Retina (tissue), 1 donor: ENCODE data around the gene STARD10.

Experiments
- DNase-seq: peaks from one replicate; pipeline ENCODE4 v3.0.0-alpha.2; 2016

Gene STARD10

DNA sequence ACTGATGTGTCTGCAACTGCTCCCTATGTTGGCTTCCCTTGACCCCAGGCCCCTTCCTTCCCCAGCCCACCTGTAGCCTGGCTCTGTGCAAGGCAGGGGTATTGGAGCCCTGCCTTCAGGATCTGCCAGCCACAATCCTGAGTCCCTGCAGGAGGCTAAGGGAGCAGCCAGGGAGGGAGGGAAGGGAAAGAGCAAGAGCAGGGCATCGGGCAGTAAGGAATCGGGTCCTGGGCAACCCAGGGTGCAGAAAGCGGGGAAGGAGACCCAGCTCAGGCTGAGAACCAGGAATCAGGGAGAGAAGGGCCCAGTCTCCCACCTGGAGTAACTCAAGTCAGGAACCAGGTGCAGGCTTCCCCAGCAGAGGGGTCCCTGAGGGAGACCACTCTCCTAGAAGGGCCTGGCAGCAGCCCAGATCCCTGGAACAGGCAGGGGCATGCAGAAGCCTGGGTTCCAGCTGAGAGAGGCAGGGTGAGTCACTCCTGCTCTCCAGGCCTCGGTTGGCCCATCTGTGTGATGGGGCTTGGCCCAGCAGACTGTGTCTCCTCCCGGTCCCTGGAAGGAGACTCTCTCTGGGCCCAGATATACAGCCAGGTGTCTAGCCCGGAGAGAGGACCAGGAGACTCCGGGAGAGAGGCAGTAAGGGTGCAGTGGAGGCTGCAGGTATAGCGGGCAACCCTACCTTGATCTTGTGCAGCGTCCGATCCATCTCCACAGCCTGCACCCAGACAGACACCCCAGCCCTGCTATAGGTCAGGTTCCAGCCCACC is 13.4 kb downstream of the STARD10 start:
- DNase-seq = no peak

- DNase-seq = no peak
Measured at GRCh38 chr11:72779495-72780128, 14.2 kb downstream of the STARD10 start.

DNA sequence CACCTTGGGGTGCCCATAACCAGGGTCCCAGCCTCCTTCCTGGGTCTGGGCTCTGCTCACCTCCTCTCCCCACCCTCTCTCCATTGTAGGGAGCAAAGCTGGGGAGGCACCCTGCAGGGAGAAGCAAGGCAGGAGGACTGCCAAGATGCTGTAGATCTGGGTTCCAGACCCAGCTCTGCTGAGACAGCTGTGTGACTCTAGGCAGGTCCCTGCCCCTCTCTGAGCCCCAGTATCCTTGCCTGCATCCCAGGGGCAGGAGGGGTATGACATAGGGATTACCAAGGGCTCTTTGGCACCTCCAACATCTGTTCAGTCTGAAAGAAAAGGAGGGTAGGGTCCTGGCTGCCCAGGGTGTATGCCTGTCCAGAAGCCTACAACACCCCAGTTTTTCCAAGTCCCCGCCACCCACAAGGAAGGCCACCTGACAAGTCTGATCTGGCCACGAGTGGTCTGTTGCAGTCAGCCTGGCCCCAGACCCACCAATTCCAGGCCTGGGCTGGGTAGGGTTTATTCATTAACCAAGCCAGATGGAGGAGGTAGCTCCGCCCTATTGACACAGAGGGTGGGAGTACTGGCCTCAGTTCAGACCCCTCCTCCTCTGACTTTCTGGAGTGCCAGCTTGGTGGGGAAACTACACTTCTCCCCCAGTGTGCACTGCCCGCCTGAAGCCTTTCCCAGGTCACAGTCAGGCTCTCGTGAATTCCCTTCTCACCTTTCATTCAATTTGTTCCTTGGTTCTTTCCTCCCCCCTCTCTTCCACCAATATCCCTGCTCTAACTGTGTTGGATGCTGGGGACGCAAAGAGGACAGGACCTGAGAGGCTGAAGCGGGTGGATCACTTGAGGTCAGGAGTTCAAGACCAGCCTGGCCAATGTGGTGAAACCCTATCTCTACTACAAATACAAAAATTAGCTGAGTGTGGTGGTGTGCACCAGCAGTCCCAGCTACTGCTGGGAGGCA is 15.0 kb downstream of the STARD10 start:
- DNase-seq = no peak

DNA sequence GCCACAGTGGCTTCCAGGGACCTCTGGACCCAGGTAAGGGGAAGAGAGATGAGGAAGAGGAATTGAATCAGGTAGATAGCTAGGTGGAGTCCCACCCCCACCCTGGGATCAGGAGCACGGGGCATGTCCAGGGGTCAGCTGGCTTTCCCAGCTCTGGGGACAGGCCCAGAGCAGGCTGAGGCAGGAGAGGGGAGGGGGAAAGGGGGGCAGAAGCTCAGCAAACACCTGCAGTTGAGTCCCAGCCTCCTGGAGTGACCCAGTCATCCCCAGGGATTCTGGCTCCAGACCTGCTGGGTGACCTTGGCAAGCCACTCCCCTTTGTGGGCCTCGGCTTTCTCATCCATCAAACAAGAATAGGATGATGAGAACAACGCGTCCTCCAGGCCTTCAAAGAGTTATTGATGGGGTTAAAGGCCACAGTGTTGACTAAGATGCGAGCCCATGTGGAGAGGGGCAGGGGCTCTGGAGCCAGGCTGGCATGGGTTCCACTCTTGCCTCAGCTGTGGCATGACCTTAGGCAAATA is 16.0 kb downstream of the STARD10 start:
- no peak for DNase-seq

- DNase-seq = no peak
Measured at GRCh38 chr11:72776844-72777754, 16.7 kb downstream of the STARD10 start.

DNA sequence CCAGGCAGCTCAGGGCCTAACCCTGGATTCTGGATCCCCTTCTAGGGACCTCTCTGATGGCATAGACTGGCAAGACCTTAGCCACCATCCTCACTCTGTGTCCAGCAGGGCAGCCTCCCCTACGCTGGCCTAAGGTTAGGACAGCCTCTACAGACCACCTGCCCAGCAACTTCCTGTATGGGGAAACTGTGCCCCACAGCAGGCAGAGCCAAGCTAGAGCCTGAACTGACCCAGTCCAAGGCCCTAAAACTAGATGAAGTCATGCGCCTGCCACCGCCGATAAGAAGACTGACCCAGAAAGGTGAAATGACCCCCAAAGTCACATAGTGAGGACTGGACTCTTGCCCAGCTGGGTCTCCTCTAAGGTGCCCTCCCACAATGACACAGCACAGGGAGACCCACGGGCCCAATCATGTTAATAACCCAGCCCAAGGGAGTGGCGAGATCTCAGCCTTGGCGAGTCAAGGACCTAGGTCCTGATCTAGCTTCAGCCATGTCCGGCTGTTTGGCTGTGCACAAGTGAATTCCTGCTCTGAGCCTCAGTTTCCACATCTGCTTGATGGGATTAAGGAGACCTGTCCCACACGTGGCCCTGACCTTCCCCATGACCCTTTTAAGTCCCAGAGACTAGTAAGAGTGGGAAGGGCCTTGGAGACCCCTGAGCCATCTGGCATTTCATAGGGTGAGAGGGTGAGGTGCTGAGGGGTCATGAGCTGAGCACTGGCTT is 17.6 kb downstream of the STARD10 start:
- no peak for DNase-seq

- DNase-seq = no peak
Measured at GRCh38 chr11:72775288-72776110, 18.3 kb downstream of the STARD10 start.

DNA sequence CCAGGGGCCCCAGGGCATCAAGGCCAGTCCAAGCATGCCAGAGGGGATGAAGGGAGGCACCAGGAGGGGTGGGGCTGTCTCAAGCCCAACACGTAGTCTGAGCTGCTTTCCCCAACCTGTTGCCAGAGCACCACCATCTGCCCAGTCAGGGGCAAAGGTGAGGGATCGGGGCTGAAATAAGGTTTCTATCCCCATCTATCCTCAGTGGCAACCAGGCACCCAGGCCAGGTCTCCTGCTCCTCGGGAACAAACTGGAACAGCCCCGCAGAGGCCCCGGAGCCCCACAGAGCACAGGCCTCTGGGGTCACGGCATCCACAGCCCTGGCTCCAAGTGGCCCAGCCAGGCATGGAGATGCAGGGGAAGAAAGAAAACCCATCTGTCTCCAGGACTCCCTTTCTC is 19.3 kb downstream of the STARD10 start:
- no peak for DNase-seq

- no peak for DNase-seq
Measured at GRCh38 chr11:72773696-72774095, 20.2 kb downstream of the STARD10 start.

- DNase-seq = peak; percentile 70
Measured at GRCh38 chr11:72773291-72773690, 20.6 kb downstream of the STARD10 start.

GRCh38 chr11:72772059-72772458 is 21.8 kb downstream of the STARD10 start:
- no peak for DNase-seq

GRCh38 chr11:72771507-72771906 is 22.3 kb downstream of the STARD10 start:
- DNase-seq = no peak

- no peak for DNase-seq
Measured at GRCh38 chr11:72770799-72771198, 23.0 kb downstream of the STARD10 start.

- DNase-seq = no peak
Measured at GRCh38 chr11:72769680-72770079, 24.2 kb downstream of the STARD10 start.

DNA sequence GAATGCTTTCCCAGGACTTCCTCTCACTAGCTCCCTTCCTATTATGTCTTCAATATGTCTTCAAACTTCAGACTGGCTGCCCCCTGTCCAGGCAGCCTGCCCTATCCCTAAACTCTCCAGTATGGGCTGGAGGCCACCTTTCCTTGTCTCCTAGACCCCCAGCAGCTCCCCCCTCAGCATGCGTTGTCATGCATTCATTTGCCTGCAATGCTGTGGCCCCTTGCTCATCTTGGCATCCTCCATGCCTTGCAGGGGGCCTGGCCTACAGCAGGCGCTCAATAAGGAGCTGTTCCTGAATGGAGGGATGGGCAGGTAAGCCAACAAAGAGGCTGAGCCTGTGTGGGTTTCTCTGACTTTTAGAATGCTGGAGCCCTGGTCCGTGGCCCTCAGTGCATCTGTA is 25.3 kb downstream of the STARD10 start:
- no peak for DNase-seq

DNA sequence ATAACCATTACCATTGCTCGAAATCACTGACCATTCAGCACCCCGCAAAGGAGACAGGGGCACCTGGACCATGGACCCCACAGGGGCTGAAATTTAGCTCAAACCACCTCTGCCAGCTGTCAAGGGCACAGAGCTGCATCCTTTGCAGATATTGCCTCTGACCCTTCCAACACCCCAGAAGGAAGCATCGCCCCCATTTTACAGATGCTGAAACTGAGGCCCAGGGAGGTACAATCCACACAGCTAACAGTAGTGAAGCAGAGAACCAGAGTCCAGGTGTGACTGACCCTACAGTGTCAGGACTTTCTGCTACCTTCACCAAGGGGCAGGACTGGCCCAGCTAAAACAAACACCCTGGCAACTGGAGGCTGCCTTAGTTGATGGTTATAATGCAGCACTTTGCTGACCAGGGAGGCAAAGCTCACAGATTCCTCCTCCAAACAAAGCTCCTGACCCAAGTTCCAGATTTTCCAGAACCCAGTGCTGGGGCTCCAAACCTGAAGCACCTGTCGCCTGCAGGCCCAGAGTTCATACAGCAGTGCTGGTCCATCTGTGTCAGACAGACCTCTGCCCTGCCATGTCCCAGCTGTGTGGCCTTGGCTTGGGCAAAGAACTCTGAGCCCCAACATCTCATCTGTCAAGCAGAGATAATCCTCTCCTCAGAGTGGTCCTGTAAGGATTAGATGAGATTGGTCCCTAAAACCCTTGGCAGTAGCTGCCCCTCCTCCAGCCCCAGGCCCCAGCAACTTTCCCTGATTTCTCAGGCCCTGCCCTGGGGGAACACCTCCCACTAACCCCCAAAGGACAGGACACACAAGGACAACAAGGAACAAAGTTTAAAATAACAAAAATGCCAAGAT is 26.4 kb downstream of the STARD10 start:
- no peak for DNase-seq

GRCh38 chr11:72766152-72766902 is 27.5 kb downstream of the STARD10 start:
- DNase-seq = no peak

- DNase-seq = no peak
Measured at GRCh38 chr11:72764503-72764902, 29.3 kb downstream of the STARD10 start.

DNA sequence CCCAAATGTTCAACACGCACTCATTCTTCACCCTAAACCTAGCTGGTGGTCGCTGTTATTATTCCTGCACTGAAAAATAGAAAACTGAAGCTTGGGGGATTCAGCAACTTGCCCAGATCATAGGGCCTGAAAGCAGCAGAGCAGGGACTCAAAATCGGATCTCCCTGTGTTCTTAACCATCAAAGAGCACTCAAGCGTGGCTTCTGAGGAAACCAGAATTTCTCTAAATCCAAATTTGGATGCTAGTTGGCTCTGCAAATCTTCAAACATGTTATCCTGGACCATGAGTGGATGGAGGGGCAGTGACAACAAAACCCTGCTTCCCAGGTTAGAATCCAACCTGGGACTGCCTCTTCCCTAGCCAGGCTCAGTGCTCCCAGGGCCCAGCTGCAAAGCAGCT is 30.0 kb downstream of the STARD10 start:
- DNase-seq = no peak
